ENCODE measurements around the gene PDGFB.
A peak's percentile ranks its signal among the peaks of the same experiment; 100 is the strongest.

Gene PDGFB

GRCh38 chr22:39207141-39208012 lies 37.4 kb downstream of the PDGFB start:
- DNase-seq (ENCODE audit: low read depth, low spot score) = no peak

- DNase-seq (ENCODE audit: low read depth, low spot score) = no peak
These were observed 38.3 kb downstream of the PDGFB start for GRCh38 chr22:39206491-39206890.

- DNase-seq (ENCODE audit: low read depth, low spot score) = no peak
These were observed 39.3 kb downstream of the PDGFB start for GRCh38 chr22:39205344-39206021.

- DNase-seq (ENCODE audit: low read depth, low spot score) = no peak
These were observed 40.6 kb downstream of the PDGFB start for GRCh38 chr22:39204216-39204615.

- no peak for DNase-seq (ENCODE audit: low read depth, low spot score)
These were observed 47.2 kb downstream of the PDGFB start for GRCh38 chr22:39197578-39197977.

- DNase-seq (ENCODE audit: low read depth, low spot score) = no peak
These were observed 50.7 kb downstream of the PDGFB start for GRCh38 chr22:39194098-39194497.

GRCh38 chr22:39188809-39189208 lies 56.0 kb downstream of the PDGFB start:
- DNase-seq (ENCODE audit: low read depth, low spot score) = no peak

GRCh38 chr22:39185601-39186012 lies 59.2 kb downstream of the PDGFB start:
- no peak for DNase-seq (ENCODE audit: low read depth, low spot score)

GRCh38 chr22:39184586-39185577 lies 59.9 kb downstream of the PDGFB start:
- DNase-seq (ENCODE audit: low read depth, low spot score) = no peak

GRCh38 chr22:39183991-39184585 lies 60.7 kb downstream of the PDGFB start:
- peak; percentile 72 for DNase-seq (ENCODE audit: low read depth, low spot score)

- DNase-seq (ENCODE audit: low read depth, low spot score) = no peak
These were observed 62.2 kb downstream of the PDGFB start for GRCh38 chr22:39182478-39183030.

GRCh38 chr22:39181778-39182177 lies 63.0 kb downstream of the PDGFB start:
- no peak for DNase-seq (ENCODE audit: low read depth, low spot score)

GRCh38 chr22:39181356-39181755 lies 63.4 kb downstream of the PDGFB start:
- no peak for DNase-seq (ENCODE audit: low read depth, low spot score)

GRCh38 chr22:39179841-39180335 lies 64.9 kb downstream of the PDGFB start:
- no peak for DNase-seq (ENCODE audit: low read depth, low spot score)

- peak; percentile 65 for DNase-seq (ENCODE audit: low read depth, low spot score)
These were observed 65.4 kb downstream of the PDGFB start for GRCh38 chr22:39179401-39179827.

- DNase-seq (ENCODE audit: low read depth, low spot score) = no peak
These were observed 66.3 kb downstream of the PDGFB start for GRCh38 chr22:39178206-39179111.

GRCh38 chr22:39177791-39178190 lies 67.0 kb downstream of the PDGFB start:
- no peak for DNase-seq (ENCODE audit: low read depth, low spot score)

- DNase-seq (ENCODE audit: low read depth, low spot score) = no peak
These were observed 67.4 kb downstream of the PDGFB start for GRCh38 chr22:39177456-39177775.

GRCh38 chr22:39176714-39177455 lies 67.9 kb downstream of the PDGFB start:
- DNase-seq (ENCODE audit: low read depth, low spot score) = no peak

All from iPS DF 19.7 (cell line).